H1 (cell line): ENCODE measurements around the gene MT4. TPM values are rescaled to one million over a fixed set of nuclear protein-coding genes. Genes with fewer than 3 reads are reported as not detected.

Experiments used
- polyA plus RNA-seq, 7 experiments: library from polyadenylated mRNA; depleted of rRNA in 3 of 7; stranded (reverse) in 5 of 7; unstranded in 2 of 7; fragments of >200 nt in 5 of 7; fragments of 200-250 nt in 2 of 7; gene quantifications; 1 replicate in 5 of 7; 2 replicates in 1 of 7; 4 replicates in 1 of 7; pipeline versions ENCODE4 v1.2.1 to v1.2.3, GENCODE V29; 2011 to 2013; ENCODE audit warnings: missing spikeins in 2 of 7, mixed read lengths in 2 of 7
- total RNA-seq: library from RNA; stranded (reverse); fragmentation: NEBNext Ultra II Directional; extraction: Animal tissue kit (Norgen Biotek cat#: 25700); gene quantifications from 2 replicates; pipeline ENCODE4 v1.2.1, GENCODE V29; 2021

The MT4 gene
- total and polyA plus RNA-seq, 2 of the 8 experiments (the other 6 are each of a cell fraction or from before 2014, with no cell fraction given), result not detected

Other genes with a start within 250 kb of the MT4 start
- gene AMFR, start 139.5 kb upstream of the MT4 start, total RNA-seq, result 20.4 and 21.7 TPM in 2 replicates
- gene AMFR, start 139.5 kb upstream of the MT4 start, polyA plus RNA-seq (2011; rRNA removed), result 18.6 and 30.0 TPM in 2 replicates
- gene NUDT21, start 113.7 kb upstream of the MT4 start, total RNA-seq, result 263 and 277 TPM in 2 replicates
- 78.1 and 95.2 TPM in 2 replicates for gene NUDT21, start 113.7 kb upstream of the MT4 start, polyA plus RNA-seq (2011; rRNA removed)
- gene OGFOD1, start 113.5 kb upstream of the MT4 start, total RNA-seq, result 61.4 and 62.4 TPM in 2 replicates
- 21.1 and 24.6 TPM in 2 replicates for gene OGFOD1, start 113.5 kb upstream of the MT4 start, polyA plus RNA-seq (2011; rRNA removed)
- gene BBS2, start 45.0 kb upstream of the MT4 start, total RNA-seq, result 11.6 and 12.3 TPM in 2 replicates
- gene BBS2, start 45.0 kb upstream of the MT4 start, polyA plus RNA-seq (2011; rRNA removed), result 12.0 and 15.1 TPM in 2 replicates
- gene MT3, start 24.5 kb downstream of the MT4 start, total RNA-seq, result not detected in 2 replicates
- 0.17 TPM in 1 of 2 replicates, not detected in the other for gene MT3, start 24.5 kb downstream of the MT4 start, polyA plus RNA-seq (2011; rRNA removed)
- gene MT2A, start 43.5 kb downstream of the MT4 start, total RNA-seq, result 9.2 and 9.5 TPM in 2 replicates
- 23.2 and 30.1 TPM in 2 replicates for gene MT2A, start 43.5 kb downstream of the MT4 start, polyA plus RNA-seq (2011; rRNA removed)
- 3.5 and 7.9 TPM in 2 replicates for gene MT1E, start 60.7 kb downstream of the MT4 start, total RNA-seq
- 109 and 117 TPM in 2 replicates for gene MT1E, start 60.7 kb downstream of the MT4 start, polyA plus RNA-seq (2011; rRNA removed)
- gene MT1M, start 67.6 kb downstream of the MT4 start, total RNA-seq, result not detected in 2 replicates
- 1.7 and 2.1 TPM in 2 replicates for gene MT1M, start 67.6 kb downstream of the MT4 start, polyA plus RNA-seq (2011; rRNA removed)
- gene MT1A, start 73.6 kb downstream of the MT4 start, total RNA-seq, result not detected in 2 replicates
- gene MT1A, start 73.6 kb downstream of the MT4 start, polyA plus RNA-seq (2011; rRNA removed), result not detected in 2 replicates
- gene MT1B, start 86.8 kb downstream of the MT4 start, total RNA-seq, result not detected in 2 replicates
- not detected in 2 replicates for gene MT1B, start 86.8 kb downstream of the MT4 start, polyA plus RNA-seq (2011; rRNA removed)
- 5.2 and 5.9 TPM in 2 replicates for gene MT1F, start 92.9 kb downstream of the MT4 start, total RNA-seq
- 20.8 and 28.2 TPM in 2 replicates for gene MT1F, start 92.9 kb downstream of the MT4 start, polyA plus RNA-seq (2011; rRNA removed)
- 17.7 and 19.7 TPM in 2 replicates for gene MT1G, start 103.0 kb downstream of the MT4 start, total RNA-seq
- gene MT1G, start 103.0 kb downstream of the MT4 start, polyA plus RNA-seq (2011; rRNA removed), result 515 and 909 TPM in 2 replicates
- gene MT1H, start 104.7 kb downstream of the MT4 start, total RNA-seq, result 11.9 and 12.6 TPM in 2 replicates
- 95.7 and 127 TPM in 2 replicates for gene MT1H, start 104.7 kb downstream of the MT4 start, polyA plus RNA-seq (2011; rRNA removed)
- 52.4 and 64.5 TPM in 2 replicates for gene MT1X, start 117.4 kb downstream of the MT4 start, total RNA-seq
- 1,060 and 1,247 TPM in 2 replicates for gene MT1X, start 117.4 kb downstream of the MT4 start, polyA plus RNA-seq (2011; rRNA removed)
- 180 and 201 TPM in 2 replicates for gene NUP93, start 165.1 kb downstream of the MT4 start, total RNA-seq
- gene NUP93, start 165.1 kb downstream of the MT4 start, polyA plus RNA-seq (2011; rRNA removed), result 147 and 162 TPM in 2 replicates